Hair follicle dermal papilla cell (primary cell): ENCODE measurements around the gene SPDYE17. TPM values are rescaled to one million over a fixed set of nuclear protein-coding genes. Genes with fewer than 3 reads are reported as not detected.

Experiments used
- small RNA-seq: library from RNA; depleted of rRNA; stranded (forward); fragments of <200 nt; gene quantifications from one replicate; pipeline ENCODE3, GENCODE V24; 2012
- total RNA-seq: library from RNA; depleted of rRNA; stranded (reverse); fragments of >200 nt; gene quantifications from 2 replicates; pipeline ENCODE4 v1.2.3, GENCODE V29; 2012

The SPDYE17 gene, protein sequence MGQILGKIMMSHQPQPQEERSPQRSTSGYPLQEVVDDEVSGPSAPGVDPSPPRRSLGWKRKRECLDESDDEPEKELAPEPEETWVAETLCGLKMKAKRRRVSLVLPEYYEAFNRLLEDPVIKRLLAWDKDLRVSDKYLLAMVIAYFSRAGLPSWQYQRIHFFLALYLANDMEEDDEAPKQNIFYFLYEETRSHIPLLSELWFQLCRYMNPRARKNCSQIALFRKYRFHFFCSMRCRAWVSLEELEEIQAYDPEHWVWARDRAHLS
- total RNA-seq: not detected in 2 replicates

DNA sequence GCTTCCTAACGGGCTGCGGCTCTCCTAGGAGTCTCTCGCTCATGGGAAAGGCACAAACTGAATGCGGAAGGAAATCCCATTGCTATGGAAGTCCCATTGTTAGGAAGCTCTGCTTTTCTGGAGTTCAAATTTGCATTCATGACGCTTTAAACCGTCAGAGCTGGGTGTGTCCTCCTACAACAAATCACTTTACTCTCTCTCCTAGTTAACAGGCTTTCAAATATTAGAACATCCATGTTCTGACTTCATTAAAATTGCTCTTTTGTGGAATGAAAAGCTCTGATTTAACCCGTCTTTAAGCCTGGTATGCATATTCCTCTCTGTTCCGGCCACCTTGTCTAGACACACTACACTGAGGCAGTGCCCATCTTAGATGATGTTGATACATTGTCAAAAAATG, at the start of gene SPDYE17:
Gene SPDYE17, minus strand, starts transcription at position 101 of the 400 bp plus-strand sequence. CDS start 1,791 bp downstream, outside the sequence.

DNA sequence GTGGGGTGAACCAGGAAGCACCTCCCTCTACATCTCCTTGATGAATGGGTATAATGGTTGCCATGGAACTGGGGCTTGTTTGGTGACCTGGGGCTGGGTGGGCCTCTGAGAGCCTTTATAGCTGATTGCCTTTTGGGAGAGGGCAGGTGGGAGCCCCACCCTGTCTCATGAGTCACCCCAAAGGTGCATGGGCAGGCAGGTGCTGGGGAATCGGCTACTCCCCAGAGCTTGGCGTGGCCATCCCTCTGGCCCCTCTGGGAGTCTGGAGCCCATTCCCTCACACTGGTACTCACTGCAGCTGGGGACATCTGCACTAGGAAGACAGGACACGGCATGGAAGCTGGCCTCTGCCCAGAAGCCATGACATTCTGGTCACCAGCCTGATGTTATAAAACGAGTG, 30.4 kb upstream of the SPDYE17 start, which contains the start of gene SPDYE18:
Gene SPDYE18, minus strand, starts transcription at position 2 of the 400 bp plus-strand sequence. CDS start 2,046 bp downstream, outside the sequence.

Small RNA genes lying within 50 kb of the gene (small RNA-seq; reads per million reads assigned to genes)
- gene RF00019: not detected

Other genes starting within 250 kb of the SPDYE17 start
- not detected in 2 replicates for gene SPDYE18, start 30.2 kb upstream of the SPDYE17 start, total RNA-seq
- 2.2 and 4.1 TPM in 2 replicates for gene CCDC146, start 90.3 kb upstream of the SPDYE17 start, total RNA-seq
- 0.16 and 0.49 TPM in 2 replicates for gene FGL2, start 167.5 kb upstream of the SPDYE17 start, total RNA-seq